ENCODE measurements around the gene CSMD2. TPM values are rescaled to one million over a fixed set of nuclear protein-coding genes. Genes with fewer than 3 reads are reported as not detected.

Gene CSMD2
- total RNA-seq, 2 experiments from 2014 or later, result not detected

DNA sequence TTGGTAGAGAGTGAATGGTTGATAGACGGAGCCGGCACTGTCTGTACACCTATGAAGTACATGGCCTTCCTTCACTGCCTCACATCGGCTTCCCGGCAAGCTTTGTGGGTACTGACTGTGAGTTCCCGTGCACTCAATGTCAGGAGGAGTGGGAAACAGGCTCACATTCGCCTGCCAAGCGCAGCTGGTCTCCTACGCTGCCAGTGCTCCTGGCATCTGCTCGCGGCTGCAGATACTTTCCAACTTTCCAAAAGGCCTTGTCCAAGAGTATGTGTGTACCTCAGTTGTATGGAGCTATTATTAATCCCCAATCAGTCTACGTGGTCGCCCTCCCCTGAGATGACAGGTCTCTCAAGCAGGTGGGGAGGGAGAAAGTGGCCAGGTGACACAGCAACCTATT, 511.8 kb downstream of the CSMD2 start:
- Mint-ChIP-seq H3K27me3 (peaks cover 1% of the 10 kb centered on the region), H3K4me1 (no peaks in the 10 kb centered on the region), H3K9me3 (no peaks in the 10 kb centered on the region), H3K27ac (no peak overlapping the region), H3K4me3 (no peak overlapping the region), H3K36me3 (ENCODE audit: low read depth) (no peaks in the 10 kb centered on the region)
- POLR2A ChIA-PET, result no interaction called here
- DNase-seq, result no peak
- CTCF ChIA-PET, result interaction anchor here (0.7 kb wide), 1 partner anchor 26 kb away, joined by 3 read pairs; no protein-coding TSS in a partner anchor

DNA sequence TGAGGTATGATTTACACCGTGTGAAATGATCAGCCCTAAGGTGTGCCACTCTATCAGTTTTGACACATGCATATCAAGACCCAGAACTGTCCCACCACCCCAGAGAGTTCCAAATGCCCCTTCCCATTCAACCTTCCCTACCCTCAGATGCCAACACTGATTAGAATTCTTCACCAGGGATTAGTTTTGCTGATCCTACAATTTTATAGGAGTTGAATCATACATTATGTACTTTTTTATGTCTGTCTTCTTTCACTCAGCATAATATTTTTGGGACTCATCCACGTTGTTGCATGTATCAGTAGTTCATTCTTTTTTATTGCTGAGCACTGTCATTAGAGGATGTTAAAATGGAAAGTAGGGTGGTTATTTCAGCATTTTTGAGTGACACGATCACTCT, 514.3 kb downstream of the CSMD2 start:
- Mint-ChIP-seq H3K9me3 (no peaks in the 10 kb centered on the region), H3K4me3 (no peak overlapping the region), H3K27me3 (no peaks in the 10 kb centered on the region), H3K4me1 (no peaks in the 10 kb centered on the region), H3K36me3 (ENCODE audit: low read depth) (no peaks in the 10 kb centered on the region), H3K27ac (no peak overlapping the region)
- no peak for DNase-seq
- CTCF ChIA-PET, result no interaction called here
- POLR2A ChIA-PET, result no interaction called here

DNA sequence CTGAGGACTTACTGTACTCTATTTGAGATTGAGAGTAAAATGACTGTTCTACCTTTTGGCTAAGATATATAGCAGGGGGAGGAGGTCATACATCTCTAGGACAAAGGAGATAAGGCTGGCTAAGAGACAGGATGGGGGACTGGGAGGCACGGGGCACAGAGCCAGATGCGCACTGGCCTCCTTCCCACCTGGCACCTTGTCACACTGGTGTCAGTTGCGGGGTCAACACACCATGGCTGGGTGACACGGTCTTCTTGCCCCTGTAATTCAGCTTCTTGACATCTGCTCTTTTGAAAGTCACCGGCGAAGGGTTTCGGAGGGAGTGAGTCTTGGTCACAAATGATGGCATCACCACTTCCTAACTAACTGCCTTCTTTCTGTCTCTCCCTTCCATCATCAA, 515.3 kb downstream of the CSMD2 start:
- H3K27ac Mint-ChIP-seq, result no peak overlapping the region
- no peak overlapping the region for H3K4me3 Mint-ChIP-seq
- ChIA-PET CTCF (no interaction called here), POLR2A (no interaction called here)
- H3K9me3 Mint-ChIP-seq, result no peaks in the 10 kb centered on the region
- H3K36me3 Mint-ChIP-seq (ENCODE audit: low read depth), result no peaks in the 10 kb centered on the region
- H3K27me3 Mint-ChIP-seq, result no peaks in the 10 kb centered on the region
- no peak for DNase-seq
- no peaks in the 10 kb centered on the region for H3K4me1 Mint-ChIP-seq

DNA sequence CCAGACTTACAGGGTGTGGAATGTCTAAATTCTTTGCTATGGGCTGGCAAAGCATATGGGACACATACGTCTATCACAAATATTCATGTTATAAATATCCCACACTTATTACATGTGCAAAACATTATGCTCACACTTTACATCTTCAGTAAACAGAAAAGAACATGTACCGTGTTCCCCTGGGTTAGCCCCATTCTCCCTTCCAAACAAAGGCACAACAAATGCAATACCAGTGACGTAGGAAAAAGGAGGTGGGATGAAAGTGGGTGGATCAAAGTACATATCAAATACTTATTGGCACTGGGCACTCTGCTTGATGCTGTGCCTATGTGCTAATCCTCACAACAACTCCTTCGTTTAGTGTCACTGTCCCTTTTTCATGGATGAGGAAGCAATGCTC, 521.8 kb downstream of the CSMD2 start:
- CTCF ChIA-PET, result no interaction called here
- POLR2A ChIA-PET, result no interaction called here
- no peak for DNase-seq
- Mint-ChIP-seq H3K4me3 (no peak overlapping the region), H3K4me1 (no peaks in the 10 kb centered on the region), H3K27me3 (peaks cover 5% of the 10 kb centered on the region), H3K36me3 (ENCODE audit: low read depth) (no peaks in the 10 kb centered on the region), H3K9me3 (no peaks in the 10 kb centered on the region), H3K27ac (no peak overlapping the region)

DNA sequence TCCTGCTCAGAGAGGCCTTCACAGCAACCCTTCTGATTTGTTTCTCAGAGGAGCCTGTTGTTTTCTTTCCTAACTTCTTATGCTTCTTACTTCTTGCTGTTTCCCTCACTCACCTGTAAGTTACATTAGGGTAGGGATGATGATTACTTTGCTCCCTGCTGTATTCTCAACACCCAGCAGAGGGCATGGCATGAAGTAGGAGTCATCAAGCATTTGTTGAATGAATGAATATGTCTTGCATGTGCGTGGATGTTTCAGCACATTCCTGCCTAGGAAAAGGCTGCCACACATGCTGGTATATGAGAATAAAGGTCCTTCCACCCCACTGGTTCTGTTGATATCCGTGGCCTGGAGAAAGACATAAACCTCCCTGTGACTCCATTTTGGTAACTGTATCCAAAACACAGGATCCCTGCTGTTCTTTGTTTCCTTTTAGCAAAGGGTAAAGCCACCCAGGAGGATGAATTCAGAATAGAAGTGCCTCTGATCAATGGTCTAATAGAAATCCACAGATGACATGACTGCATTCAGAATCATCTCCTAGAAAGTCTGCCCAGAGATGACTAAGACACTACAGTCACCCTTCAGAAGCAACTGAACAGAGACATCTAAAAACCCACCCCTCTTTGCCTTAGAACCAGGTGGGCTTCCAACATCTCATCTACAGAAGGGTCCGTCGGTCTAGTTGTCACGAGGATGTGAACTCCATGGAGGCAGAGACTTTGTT, 523.8 kb downstream of the CSMD2 start:
- H3K4me1 Mint-ChIP-seq, result no peaks in the 10 kb centered on the region
- H3K27ac Mint-ChIP-seq, result no peak overlapping the region
- no peaks in the 10 kb centered on the region for H3K9me3 Mint-ChIP-seq
- no peak overlapping the region for H3K4me3 Mint-ChIP-seq
- ChIA-PET POLR2A (no interaction called here), CTCF (no interaction called here)
- no peaks in the 10 kb centered on the region for H3K36me3 Mint-ChIP-seq (ENCODE audit: low read depth)
- no peak for DNase-seq
- peaks cover 5% of the 10 kb centered on the region for H3K27me3 Mint-ChIP-seq

DNA sequence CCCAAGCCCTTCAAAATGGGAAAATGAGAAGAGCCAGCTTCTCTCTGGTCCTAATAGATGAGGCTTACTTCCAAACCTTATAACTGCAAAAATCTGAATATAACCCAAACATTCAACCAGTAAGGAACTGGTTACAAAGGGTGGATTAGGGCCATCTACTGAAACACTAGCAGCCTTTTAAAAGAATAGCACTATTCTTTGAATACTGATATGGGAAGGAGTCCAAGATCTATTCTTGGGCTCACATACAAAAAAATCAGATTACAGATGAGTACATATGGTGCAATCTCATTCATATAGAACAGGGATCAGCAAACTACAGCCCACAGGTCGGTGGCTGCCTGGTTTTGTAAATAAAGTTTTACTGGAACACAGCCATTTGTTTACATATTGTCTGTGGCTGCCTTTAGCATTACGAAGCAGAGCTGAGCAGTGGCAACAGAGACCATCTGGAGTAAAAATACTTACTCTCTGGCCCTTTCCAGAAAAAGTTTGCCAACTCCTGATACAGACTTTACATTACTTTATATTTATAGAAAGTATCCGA, 524.8 kb downstream of the CSMD2 start:
- ChIA-PET CTCF (no interaction called here), POLR2A (no interaction called here)
- Mint-ChIP-seq H3K4me3 (no peak overlapping the region), H3K9me3 (no peaks in the 10 kb centered on the region), H3K4me1 (no peaks in the 10 kb centered on the region), H3K27me3 (peaks cover 5% of the 10 kb centered on the region), H3K36me3 (ENCODE audit: low read depth) (no peaks in the 10 kb centered on the region), H3K27ac (no peak overlapping the region)
- DNase-seq, result no peak

DNA sequence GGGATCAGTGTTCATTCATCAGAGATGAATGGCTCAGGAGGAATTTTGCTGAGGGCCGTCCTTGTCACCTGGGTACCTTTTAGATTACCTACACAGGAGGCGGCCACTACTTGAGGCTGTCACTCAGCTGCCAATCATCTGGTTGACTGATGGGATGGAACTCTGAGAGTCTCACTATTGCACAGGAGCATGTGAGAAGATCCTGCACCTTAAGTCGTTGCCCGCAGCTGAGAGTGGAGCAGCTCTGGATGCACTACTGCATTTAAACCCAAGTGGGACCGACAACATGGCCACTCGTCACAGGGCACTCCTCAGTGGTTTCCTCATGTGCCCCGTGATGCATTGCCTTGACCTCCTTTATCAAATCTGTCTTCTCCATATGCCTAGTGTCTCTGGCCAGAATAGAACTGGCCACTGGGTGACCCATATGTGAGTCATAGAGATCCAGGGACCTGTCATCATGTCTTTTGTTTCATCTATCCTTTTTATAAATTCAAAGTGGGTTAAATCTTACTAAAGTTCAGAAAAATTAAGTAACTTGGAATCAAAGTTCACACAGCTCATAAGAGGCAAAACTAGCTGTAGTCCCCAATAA, 527.1 kb downstream of the CSMD2 start:
- H3K4me3 Mint-ChIP-seq, result no peak overlapping the region
- CTCF ChIA-PET, result interaction anchor here (0.7 kb wide), 1 partner anchor 18 kb away, joined by 3 read pairs; no protein-coding TSS in a partner anchor
- H3K4me1 Mint-ChIP-seq, result no peaks in the 10 kb centered on the region
- POLR2A ChIA-PET, result no interaction called here
- DNase-seq, result no peak
- no peaks in the 10 kb centered on the region for H3K9me3 Mint-ChIP-seq
- H3K27ac Mint-ChIP-seq, result no peak overlapping the region
- H3K27me3 Mint-ChIP-seq, result peaks cover 19% of the 10 kb centered on the region
- no peaks in the 10 kb centered on the region for H3K36me3 Mint-ChIP-seq (ENCODE audit: low read depth)

DNA sequence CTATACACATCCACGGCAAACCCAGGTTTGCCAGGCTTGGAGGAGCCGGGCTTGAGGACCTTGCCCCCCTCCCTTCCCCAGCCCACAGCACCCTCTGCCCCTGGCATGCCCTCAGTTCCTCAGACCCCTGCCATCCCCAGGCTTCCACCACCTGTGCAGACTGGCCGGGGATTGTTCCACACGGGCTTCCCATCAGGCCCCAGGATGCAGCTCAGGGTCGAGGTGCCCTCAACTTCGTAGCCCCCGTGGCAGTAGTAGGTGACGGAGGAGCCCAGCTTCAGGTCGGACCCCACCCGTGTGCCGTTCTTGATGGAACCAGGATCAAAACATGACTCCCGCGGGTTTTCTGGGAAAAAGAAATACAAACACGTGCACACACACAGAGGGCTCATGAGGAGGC, 528.8 kb downstream of the CSMD2 start:
- no peaks in the 10 kb centered on the region for H3K36me3 Mint-ChIP-seq (ENCODE audit: low read depth)
- CTCF ChIA-PET, result no interaction called here
- POLR2A ChIA-PET, result no interaction called here
- H3K27me3 Mint-ChIP-seq, result peaks cover 19% of the 10 kb centered on the region
- DNase-seq, result no peak
- no peaks in the 10 kb centered on the region for H3K4me1 Mint-ChIP-seq
- H3K9me3 Mint-ChIP-seq, result no peaks in the 10 kb centered on the region
- no peak overlapping the region for H3K4me3 Mint-ChIP-seq
- no peak overlapping the region for H3K27ac Mint-ChIP-seq

DNA sequence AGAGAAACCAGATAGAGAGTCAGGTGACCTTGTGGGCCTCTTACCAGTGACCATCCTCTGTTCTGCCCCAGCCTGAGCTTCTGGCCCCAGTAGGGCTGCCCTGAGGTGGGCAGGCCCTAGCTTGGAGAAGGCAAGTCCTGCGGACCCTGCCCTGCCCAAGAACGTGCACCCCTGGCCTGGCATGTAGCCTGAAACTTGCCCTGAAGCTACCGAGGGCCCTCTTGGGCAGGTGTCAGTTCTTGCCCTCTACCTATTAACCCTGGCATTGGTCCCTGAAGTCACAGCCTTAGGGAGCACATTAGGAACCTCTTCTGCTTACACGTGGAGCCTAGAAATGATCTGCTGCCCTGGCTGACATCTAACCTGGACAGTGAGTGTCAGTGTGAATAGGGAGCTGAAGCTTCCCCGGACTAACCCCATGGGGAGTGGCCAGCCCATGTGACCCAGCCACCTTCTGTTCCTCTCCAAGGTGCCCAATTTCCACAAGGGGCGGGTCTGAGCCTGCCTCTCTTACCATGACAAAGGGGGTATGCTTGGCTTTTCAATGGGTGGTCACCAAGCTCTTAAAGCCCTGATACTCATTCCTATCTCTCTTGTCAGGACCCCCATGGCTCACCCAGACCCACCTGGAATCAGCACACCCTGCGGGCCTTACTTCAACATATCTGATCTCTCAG, 529.6 kb downstream of the CSMD2 start:
- Mint-ChIP-seq H3K4me3 (no peak overlapping the region), H3K4me1 (no peaks in the 10 kb centered on the region), H3K27me3 (peaks cover 25% of the 10 kb centered on the region), H3K9me3 (no peaks in the 10 kb centered on the region), H3K27ac (no peak overlapping the region), H3K36me3 (ENCODE audit: low read depth) (no peaks in the 10 kb centered on the region)
- CTCF ChIA-PET, result no interaction called here
- POLR2A ChIA-PET, result no interaction called here
- DNase-seq, result no peak

DNA sequence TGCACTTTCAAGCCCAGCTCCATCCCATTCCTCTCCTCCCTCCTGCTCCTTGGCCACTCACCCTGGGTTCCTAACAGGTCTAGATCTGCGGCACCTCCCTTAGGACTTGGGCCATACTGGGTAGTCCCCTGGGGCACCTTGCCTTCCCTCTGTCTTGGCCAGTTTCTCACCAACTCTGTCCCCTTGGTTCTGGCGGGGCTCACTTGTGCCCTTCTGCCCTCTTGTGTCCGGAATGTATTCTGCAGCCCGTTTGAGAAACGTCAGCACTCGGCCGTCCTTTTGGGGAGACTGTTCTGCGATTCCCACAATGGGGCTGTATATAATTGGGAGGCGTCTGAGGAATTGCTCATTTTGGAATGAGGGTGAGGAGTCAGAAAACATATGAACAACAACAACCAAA, 530.2 kb downstream of the CSMD2 start:
- CTCF ChIA-PET, result interaction anchor here (0.7 to 1.4 kb wide), 2 partner anchors 25 to 77 kb away, joined by 3 read pairs; no protein-coding TSS in a partner anchor
- Mint-ChIP-seq H3K4me3 (no peak overlapping the region), H3K9me3 (no peaks in the 10 kb centered on the region), H3K27ac (no peak overlapping the region), H3K36me3 (ENCODE audit: low read depth) (no peaks in the 10 kb centered on the region), H3K4me1 (no peaks in the 10 kb centered on the region), H3K27me3 (peaks cover 30% of the 10 kb centered on the region)
- POLR2A ChIA-PET, result no interaction called here
- DNase-seq, result peak; percentile 29

DNA sequence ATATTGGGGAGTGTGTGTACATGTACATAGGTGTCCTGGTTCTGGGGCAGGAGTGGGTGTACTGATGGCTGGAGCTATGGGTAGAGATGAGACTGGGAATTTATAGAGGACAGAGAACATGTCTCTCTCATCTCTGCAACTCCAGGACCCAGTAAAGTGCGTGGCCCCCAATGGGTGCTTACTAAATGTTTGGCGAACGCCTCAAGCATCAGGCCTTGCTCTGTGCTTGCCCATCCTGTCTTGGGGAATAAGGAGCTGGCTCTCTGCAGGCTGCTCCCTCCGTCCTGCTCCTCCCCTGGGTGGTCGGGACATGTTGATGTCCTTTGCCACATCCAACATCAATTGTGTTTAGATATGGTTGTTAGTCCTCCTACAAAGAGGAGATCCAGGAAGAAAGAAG, 530.9 kb downstream of the CSMD2 start:
- ChIA-PET CTCF (interaction anchor here (0.7 to 1.9 kb wide), 5 partner anchors 14 to 530 kb away, joined by 3 to 5 read pairs (median 4); no protein-coding TSS in a partner anchor), POLR2A (no interaction called here)
- H3K27me3 Mint-ChIP-seq, result peaks cover 34% of the 10 kb centered on the region
- H3K36me3 Mint-ChIP-seq (ENCODE audit: low read depth), result no peaks in the 10 kb centered on the region
- no peak overlapping the region for H3K27ac Mint-ChIP-seq
- H3K4me1 Mint-ChIP-seq, result no peaks in the 10 kb centered on the region
- H3K9me3 Mint-ChIP-seq, result no peaks in the 10 kb centered on the region
- no peak overlapping the region for H3K4me3 Mint-ChIP-seq
- DNase-seq, result no peak

DNA sequence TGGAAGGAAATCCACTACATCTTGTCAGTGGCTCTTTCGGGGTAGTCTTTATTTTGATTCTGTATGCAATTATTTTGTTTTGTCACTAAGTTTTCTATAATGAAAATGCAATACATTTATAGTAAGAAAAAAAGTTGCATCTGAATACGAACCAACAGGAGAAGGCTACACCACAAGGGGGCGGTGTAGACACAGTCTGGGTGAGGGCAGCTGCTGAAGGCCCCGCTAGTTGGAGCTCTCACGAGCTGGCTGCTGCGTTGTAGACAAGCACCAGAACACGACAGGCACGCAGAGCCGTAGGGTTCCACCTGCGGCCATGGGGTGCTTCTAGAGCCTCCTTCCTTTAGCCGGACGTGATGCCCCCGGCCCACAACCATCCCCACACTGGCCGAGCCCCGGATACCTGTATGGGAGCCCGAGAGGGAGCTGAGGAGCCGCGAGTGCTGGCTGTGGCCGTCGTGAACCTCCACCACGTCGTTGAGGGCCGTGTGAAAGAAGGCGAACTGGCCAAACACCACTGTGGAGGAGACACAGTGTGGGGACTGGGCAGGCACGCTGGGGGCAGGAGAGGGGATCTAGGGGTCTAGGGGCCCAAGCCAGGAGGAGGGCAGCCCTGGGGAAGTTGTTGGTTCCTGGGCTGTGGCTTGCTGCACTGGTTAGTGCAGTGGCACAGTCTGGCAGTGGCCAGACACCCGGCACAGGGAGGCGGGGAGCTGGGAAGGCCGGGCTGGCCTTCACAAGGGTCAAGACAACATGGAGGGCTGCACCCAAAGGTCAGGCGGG, 531.8 kb downstream of the CSMD2 start:
- Mint-ChIP-seq H3K27ac (no peak overlapping the region), H3K4me1 (no peaks in the 10 kb centered on the region), H3K4me3 (no peak overlapping the region), H3K27me3 (peaks cover 35% of the 10 kb centered on the region), H3K9me3 (no peaks in the 10 kb centered on the region), H3K36me3 (ENCODE audit: low read depth) (no peaks in the 10 kb centered on the region)
- peak; percentile 92 for DNase-seq
- ChIA-PET CTCF (interaction anchor here (0.6 to 1.9 kb wide), 5 partner anchors 13 to 1109 kb away, joined by 3 to 5 read pairs (median 4); no protein-coding TSS in a partner anchor), POLR2A (no interaction called here)

DNA sequence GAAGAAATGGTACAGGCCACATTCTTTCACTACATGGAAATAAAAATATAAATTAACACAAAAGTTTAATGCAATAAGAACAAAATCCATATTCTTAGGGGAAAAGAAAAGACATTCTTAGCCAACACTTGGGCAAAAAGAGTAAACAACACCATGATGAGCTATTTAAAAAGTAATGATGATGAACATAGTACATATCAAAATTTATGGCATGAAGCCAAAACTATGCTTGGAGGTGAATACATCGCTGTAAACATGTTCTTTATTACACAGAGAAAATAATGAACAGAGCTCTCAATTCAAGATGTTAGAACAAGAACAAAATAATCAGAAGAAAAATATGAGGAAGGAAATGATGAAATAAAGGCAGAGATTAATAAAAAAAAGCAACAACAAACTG, 534.3 kb downstream of the CSMD2 start:
- no peak for DNase-seq
- Mint-ChIP-seq H3K4me1 (no peaks in the 10 kb centered on the region), H3K9me3 (no peaks in the 10 kb centered on the region), H3K4me3 (no peak overlapping the region), H3K27ac (no peak overlapping the region), H3K27me3 (peaks cover 41% of the 10 kb centered on the region), H3K36me3 (ENCODE audit: low read depth) (no peaks in the 10 kb centered on the region)
- ChIA-PET CTCF (no interaction called here), POLR2A (no interaction called here)
